SU-DHL-6 (cell line): Measurements from ENCODE around the gene CATSPER3.

ENCODE experiments used
- H2AFZ ChIP-seq: fragments of 200-600 bp; sonication (generic); 2 replicates; pipeline ENCODE4 v1.6.1; 2014; ENCODE audit warnings: low read depth, mild to moderate bottlenecking, moderate library complexity, mixed read lengths, antibody characterized with exemption, low read length; ENCODE audit not compliant: severe bottlenecking
- H3F3A ChIP-seq: fragments of 200-600 bp; shearing (Covaris generic); 2 replicates; pipeline ENCODE4 v1.6.0; 2016; ENCODE audit warnings: antibody characterized with exemption, mild to moderate bottlenecking; ENCODE audit not compliant: insufficient read depth
- H3K27ac ChIP-seq: fragments of 200-600 bp; sonication (generic); 2 replicates; pipeline ENCODE4 v1.5.1; 2016; ENCODE audit warnings: low read depth, mild to moderate bottlenecking, low read length, moderate library complexity, mixed read lengths
- H3K27me3 ChIP-seq: fragments of 200-600 bp; sonication (generic), shearing (Covaris generic); 2 replicates; pipeline ENCODE4 v1.6.0; 2014; ENCODE audit warnings: mild to moderate bottlenecking, low read length
- H3K36me3 ChIP-seq: fragments of 200-600 bp; sonication (generic); 2 replicates; pipeline ENCODE4 v1.6.1; 2014; ENCODE audit warnings: mild to moderate bottlenecking, low read length, mixed read lengths
- H3K4me2 ChIP-seq: fragments of 300-600, 200-600 bp; shearing (Covaris generic), sonication (generic); 2 replicates; pipeline ENCODE4 v1.6.0; 2014; ENCODE audit warnings: low read length, low read depth, mild to moderate bottlenecking; ENCODE audit not compliant: poor library complexity, severe bottlenecking
- H3K4me3 ChIP-seq: fragments of 200-600 bp; sonication (generic); 2 replicates; pipeline ENCODE4 v1.5.1; 2014; ENCODE audit warnings: antibody characterized with exemption, low read length, mild to moderate bottlenecking, mixed read lengths; ENCODE audit not compliant: insufficient read depth, poor library complexity, severe bottlenecking
- H3K79me2 ChIP-seq: fragments of 200-600 bp; sonication (generic); 2 replicates; pipeline ENCODE4 v1.6.1; 2014; ENCODE audit warnings: mild to moderate bottlenecking, low read length, moderate library complexity; ENCODE audit not compliant: insufficient read depth
- H3K9ac ChIP-seq: fragments of 200-600 bp; sonication (generic); 2 replicates; pipeline ENCODE4 v1.7.0; 2014; ENCODE audit warnings: mild to moderate bottlenecking, low read length
- H3K9me2 ChIP-seq: fragments of 200-600 bp; sonication (generic); replicated peaks from 2 replicates; pipeline ENCODE4 v1.6.1; 2014; ENCODE audit warnings: low read length; ENCODE audit not compliant: insufficient read depth
- H3K9me3 ChIP-seq: fragments of 200-600 bp; sonication (generic); 2 replicates; pipeline ENCODE4 v1.6.1; 2014; ENCODE audit warnings: low read length, mixed read lengths; ENCODE audit not compliant: insufficient read depth
- H4K20me1 ChIP-seq: fragments of 200-600 bp; sonication (generic); 2 replicates; pipeline ENCODE4 v1.6.1; 2014; ENCODE audit warnings: low read depth, mild to moderate bottlenecking, antibody characterized with exemption, low read length, moderate library complexity, mixed read lengths
- CTCF ChIP-seq: fragments of 200-600 bp; sonication (generic); IDR thresholded peaks from one replicate; pipeline ENCODE4 v1.5.1; 2017; ENCODE audit warnings: antibody characterized with exemption, mild to moderate bottlenecking, low read length, moderate library complexity; ENCODE audit not compliant: insufficient read depth, poor library complexity, severe bottlenecking
- EZH2phosphoT487 ChIP-seq: fragments of 200-600 bp; sonication (generic), shearing (Covaris generic); conservative IDR thresholded peaks from 2 replicates; pipeline ENCODE4 v1.6.1; 2018; ENCODE audit warnings: mild to moderate bottlenecking, antibody characterized with exemption, low read length, moderate library complexity, mixed read lengths

CATSPER3 gene

GRCh38 chr5:134958755-134959154 is 9.0 kb upstream of the CATSPER3 start:
- H3K9ac ChIP-seq: no peak overlapping the region
- no peaks in the 10 kb centered on the region for H3K36me3 ChIP-seq
- H3K27me3 ChIP-seq: no peaks in the 10 kb centered on the region
- H3K9me2 ChIP-seq: no peaks in the 10 kb centered on the region
- no peak overlapping the region for H3K4me3 ChIP-seq
- H3K4me2 ChIP-seq: no peak overlapping the region
- H2AFZ ChIP-seq: no peak overlapping the region
- TF ChIP-seq CTCF: no peak
- TF ChIP-seq EZH2phosphoT487: no peak
- H3K9me3 ChIP-seq: peaks cover 9% of the 10 kb centered on the region; the same call in 1 of the 2 replicates
- no peak overlapping the region for H3K27ac ChIP-seq
- H3K79me2 ChIP-seq: no peaks in the 10 kb centered on the region
- H3F3A ChIP-seq: 0 out of 2 replicates have a peak, but pooled peaks cover 2% of the 10 kb centered on the region
- no peaks in the 10 kb centered on the region for H4K20me1 ChIP-seq

GRCh38 chr5:134963098-134963497 is 4.6 kb upstream of the CATSPER3 start:
- no peak overlapping the region for H3K9ac ChIP-seq
- no peak for TF ChIP-seq CTCF
- no peak for TF ChIP-seq EZH2phosphoT487

GRCh38 chr5:134964359-134965270 is 3.1 kb upstream of the CATSPER3 start:
- Histone ChIP-seq H4K20me1 (no peaks in the 10 kb centered on the region), H3K9ac (no peak overlapping the region), H3K4me2 (no peak overlapping the region), H3F3A (0 out of 2 replicates have a peak, but pooled peaks cover 2% of the 10 kb centered on the region), H3K4me3 (no peak overlapping the region), H3K9me2 (no peaks in the 10 kb centered on the region), H3K27ac (no peak overlapping the region), H3K9me3 (no peaks in the 10 kb centered on the region), H3K36me3 (no peaks in the 10 kb centered on the region), H2AFZ (no peak overlapping the region), H3K27me3 (no peaks in the 10 kb centered on the region), H3K79me2 (no peaks in the 10 kb centered on the region)
- TF ChIP-seq EZH2phosphoT487 (no peak), CTCF (no peak)

More at GRCh38 chr5:134963098-134963497, 4.6 kb upstream of the CATSPER3 start:
- Histone ChIP-seq H3K27me3 (no peaks in the 10 kb centered on the region), H3K27ac (no peak overlapping the region), H3K9me3 (no peaks in the 10 kb centered on the region), H3K4me2 (no peak overlapping the region), H4K20me1 (no peaks in the 10 kb centered on the region), H3K4me3 (no peak overlapping the region), H3K79me2 (no peaks in the 10 kb centered on the region), H3K36me3 (no peaks in the 10 kb centered on the region), H3K9me2 (no peaks in the 10 kb centered on the region), H3F3A (0 out of 2 replicates have a peak, but pooled peaks cover 2% of the 10 kb centered on the region), H2AFZ (no peak overlapping the region)
